ENCODE measurements around the gene GSTK1. TPM values are rescaled to one million over a fixed set of nuclear protein-coding genes. Genes with fewer than 3 reads are reported as not detected.
"Not testable (repeated sequence)": the region's sequence is repeated elsewhere in the genome, so short reads cannot be mapped to it uniquely, and the experiment has no call there.

GSTK1 gene
- polyA plus RNA-seq, 10 donors = 65.5 to 92.8 (median 81.4) TPM

- no peak for DNase-seq
These were observed 26.7 kb upstream of the GSTK1 start for GRCh38 chr7:143236408-143236990.

DNA sequence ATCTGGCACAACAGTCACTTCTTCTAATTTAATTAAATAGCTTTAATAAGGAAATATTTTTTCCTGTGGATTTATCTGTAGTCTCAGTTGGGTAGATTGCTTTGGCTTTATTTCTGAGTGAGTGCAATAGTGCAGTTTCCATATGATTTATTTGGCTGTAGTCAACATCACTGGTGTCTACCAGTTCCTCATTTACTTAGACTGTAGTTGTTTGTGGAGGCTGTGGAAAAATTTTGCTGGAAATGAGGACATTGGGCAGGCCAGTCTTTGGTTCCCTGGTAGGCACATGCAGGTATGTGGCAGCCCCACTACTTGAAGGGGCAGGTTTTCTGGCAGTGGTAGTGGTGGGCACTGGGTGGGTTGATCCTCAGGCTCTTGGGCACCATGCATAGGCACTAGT, 25.9 kb upstream of the GSTK1 start:
- DNase-seq = no peak

- DNase-seq = no peak
These were observed 24.8 kb upstream of the GSTK1 start for GRCh38 chr7:143238289-143238980.

DNA sequence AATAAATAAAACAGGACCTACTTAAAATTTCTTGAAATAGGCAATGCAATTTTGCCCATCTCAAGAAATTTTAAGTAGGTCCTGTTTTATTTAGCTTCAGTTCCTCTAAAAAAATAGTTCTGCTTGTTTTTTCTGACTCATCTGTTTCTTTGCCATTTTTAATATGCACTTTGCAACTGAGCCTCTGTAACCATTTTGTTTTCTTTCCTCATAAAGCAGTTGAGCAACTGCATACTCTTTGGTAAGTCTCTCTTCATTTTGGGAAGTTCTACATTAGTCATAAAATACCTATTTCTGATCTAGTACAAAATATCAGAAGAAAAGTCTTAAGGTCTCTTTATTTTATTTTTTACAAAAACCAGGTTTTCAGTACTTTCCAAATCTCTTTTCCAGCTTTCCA, 23.4 kb upstream of the GSTK1 start:
- DNase-seq = no peak

DNA sequence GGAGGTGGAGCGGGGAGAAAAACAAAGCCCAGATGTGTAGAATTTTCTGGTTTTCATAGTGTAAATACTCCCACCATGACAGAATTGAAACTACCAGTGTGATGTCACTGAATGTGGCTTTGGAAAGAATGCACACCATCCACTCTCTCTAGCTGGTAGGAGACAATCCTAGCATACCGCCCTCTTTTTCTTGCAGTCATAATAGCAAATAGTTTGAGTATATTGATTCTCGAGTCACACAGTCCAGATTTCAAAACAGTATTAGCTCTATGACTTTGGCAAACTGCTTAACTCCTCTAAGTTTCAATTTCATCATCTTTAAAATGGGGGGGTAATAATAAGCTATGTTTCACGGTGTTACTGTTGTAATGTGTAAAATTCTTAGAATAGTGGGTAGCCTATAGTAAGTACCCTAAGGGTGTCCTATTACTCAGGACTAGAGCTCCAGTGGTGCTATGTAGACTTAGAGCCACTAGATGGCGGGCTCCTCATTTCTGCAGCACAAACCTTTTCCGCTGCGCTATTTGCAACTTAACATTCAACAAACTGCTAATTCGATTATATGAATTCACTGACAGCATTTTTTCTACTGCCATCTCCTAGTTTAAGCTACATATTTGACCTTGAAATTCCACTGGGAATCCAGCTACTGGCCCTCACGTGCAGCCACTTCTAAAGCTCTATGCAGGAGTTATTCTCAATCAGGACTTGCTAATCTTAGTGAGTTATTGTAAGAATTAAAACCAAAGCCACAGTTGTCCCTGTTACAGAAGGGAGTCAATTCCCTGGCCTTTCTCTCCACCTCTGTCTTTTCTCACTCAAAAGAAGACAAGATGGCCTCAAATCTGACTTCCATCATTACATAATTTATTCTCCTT, 22.7 kb upstream of the GSTK1 start:
- peak; percentile 75 to 88 (median 82) for DNase-seq

DNA sequence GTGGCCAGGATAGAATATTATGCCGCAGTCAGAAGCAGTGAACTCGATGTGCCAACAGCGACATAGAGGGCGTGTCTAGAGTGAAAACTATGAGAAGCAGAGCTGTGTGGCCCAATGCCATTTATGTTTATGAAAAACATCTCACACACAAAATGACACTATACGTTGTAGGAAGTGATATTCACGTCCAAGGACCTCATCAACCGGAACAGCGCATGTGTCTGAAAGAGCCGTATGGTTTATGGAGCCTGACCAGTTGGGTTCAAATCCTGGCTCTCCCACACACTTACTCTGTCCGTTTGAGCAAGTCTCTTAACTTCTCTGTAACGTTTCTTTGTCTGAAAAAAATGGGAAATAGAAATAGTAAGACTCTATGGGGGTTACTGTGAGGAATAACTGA, 20.9 kb upstream of the GSTK1 start:
- no peak for DNase-seq

DNA sequence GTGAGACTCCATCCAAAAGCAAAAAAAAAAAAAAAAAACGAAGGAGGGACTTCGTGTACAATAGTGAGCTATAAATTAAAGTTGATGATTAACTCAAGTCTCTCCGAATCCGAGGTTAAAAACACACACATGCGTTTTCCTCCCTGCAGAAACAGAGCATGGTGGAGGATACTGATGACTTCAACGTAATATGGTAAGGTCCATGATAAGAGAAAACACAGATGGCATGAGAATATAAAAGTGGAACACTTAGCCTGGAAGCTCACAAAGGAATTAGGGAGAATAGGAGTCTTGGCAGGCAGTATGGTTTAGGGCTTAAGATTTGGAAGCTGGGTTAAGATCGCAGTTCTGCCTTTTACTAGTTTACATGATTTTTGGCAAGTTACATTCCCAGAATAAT, 20.1 kb upstream of the GSTK1 start:
- peak in 1 of 3 donors; percentile 26 for DNase-seq

DNA sequence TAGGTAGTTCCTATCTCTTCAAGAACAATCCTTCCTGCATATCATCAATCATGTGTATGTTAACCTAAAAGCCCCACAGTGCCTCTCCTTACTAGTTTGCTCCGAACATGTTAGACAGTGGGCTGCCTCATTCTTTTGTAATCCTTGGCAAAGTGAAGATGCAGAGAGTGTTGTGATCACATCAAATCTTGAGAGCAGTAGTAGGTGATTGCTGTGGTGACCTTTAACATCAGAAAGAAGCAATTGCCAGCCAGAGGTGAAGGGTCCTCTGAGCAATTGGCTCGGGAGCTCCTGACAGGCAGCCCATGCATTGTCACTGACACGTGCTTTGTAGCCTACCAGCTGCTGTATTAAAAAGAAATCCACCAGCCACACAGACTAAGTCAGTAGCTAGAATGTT, 19.6 kb upstream of the GSTK1 start:
- DNase-seq = peak in 1 of 3 donors; percentile 27

GRCh38 chr7:143244321-143244720, 18.9 kb upstream of the GSTK1 start:
- DNase-seq = no peak

DNA sequence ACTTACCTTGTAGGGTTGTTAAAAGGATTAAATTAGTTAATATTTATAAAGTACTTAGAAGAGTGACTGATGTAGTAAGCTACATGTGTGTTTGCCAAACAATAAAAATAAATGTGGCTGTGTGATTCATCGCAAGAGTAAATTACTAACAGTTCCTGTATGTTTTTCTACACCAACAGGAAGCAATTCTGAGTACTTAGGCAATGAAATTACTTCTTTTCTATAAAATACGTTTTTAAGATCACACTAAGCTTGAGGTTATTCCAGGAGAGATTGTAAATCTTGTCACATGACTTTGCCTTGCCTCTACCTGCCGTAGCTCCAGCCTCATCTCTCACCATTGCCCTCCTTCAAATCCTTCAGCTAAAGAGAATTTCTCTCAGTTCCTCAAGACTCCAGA, 18.1 kb upstream of the GSTK1 start:
- no peak for DNase-seq

GRCh38 chr7:143247372-143247771, 15.9 kb upstream of the GSTK1 start:
- DNase-seq = no peak

DNA sequence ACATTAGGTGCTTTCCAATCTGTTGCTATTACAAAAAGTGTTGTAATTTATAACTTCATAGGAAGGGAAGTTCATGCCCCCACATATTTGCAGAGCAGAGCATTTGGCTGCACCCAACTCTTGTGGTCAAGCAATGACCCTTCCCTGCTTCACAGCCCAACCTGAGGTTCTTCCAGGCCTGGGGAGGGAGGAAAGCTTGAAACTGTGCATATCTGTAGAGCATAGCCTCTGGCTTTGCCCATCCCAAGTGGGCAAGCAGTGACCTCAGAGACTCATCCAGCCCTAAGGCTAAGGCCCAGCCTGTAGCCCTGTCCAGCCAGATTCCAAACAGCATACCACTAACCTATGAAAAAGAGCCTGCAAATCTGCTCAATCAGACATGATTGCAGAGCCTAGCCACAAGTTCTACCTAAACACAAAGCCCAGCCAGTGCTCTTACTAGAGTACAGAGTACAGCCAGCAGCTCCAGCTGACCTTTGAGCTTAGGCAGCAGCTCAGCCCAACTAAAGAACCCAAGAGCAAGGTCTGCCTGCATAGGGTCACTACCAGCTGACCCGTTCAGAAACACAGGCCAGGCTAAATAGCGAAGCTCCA, 14.4 kb upstream of the GSTK1 start:
- DNase-seq = no peak

GRCh38 chr7:143250199-143250598, 13.0 kb upstream of the GSTK1 start:
- DNase-seq = no peak

DNA sequence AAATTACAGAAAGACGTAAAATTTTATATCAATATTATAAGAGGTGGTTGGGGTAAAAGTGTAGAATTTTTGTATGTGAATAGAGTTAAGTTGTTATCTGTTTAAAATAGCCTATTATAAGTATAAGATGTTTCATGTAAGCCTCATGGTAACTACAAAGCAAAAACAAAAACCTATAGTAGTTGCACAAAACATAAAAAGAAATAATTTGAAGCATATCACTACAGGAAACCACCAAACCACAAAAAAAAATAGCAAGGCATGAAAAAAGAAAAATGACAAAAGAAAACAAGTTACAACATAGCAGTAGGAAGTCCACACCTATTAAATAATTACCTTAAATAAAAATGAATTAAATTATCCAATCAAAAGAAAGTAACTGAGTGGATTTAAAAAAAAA, 12.4 kb upstream of the GSTK1 start:
- no peak for DNase-seq

DNA sequence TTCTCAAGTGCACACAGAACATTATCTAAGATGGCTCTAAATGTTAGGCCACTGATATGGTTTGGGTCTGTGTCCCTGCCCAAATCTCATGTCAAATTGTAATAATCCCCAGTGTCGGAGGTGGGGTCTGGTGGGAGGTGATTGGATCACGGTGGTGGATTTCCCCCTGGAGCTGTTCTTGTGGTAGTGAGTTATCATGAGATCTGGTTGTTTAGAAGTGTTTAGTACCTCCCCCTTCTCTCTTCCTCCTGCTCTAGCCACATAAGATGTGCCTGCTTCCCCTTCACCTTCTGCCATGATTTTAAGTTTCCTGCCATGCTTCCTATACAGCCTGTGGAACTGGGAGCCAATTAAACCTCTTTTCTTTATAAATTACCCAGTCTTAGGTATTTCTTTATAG, 11.2 kb upstream of the GSTK1 start:
- DNase-seq = no peak

GRCh38 chr7:143255564-143255963, 7.7 kb upstream of the GSTK1 start:
- DNase-seq = no peak

GRCh38 chr7:143256325-143256724, 6.9 kb upstream of the GSTK1 start:
- DNase-seq = no peak

- DNase-seq = no peak
These were observed 6.3 kb upstream of the GSTK1 start for GRCh38 chr7:143256932-143257331.

GRCh38 chr7:143257501-143257900, 5.7 kb upstream of the GSTK1 start:
- DNase-seq = no peak

DNA sequence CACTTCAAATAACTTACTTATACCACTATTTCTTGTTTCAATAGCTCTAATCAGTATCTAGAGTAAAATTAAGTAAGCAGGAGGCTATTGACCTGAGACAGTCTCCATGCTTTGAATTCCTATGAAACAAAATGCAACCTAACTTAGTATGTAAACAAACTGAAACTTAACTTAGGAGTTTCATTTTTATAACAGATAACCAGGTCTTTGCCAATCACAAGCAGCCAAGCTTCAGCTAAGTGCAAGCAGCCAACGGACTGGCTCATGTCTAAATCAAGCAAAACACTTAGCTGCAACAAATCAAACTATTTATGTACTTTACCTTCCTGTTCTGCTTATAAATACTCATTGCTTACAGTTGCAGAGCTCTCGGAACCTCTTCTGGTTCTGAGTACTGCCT, 4.4 kb upstream of the GSTK1 start:
- no peak for DNase-seq

DNA sequence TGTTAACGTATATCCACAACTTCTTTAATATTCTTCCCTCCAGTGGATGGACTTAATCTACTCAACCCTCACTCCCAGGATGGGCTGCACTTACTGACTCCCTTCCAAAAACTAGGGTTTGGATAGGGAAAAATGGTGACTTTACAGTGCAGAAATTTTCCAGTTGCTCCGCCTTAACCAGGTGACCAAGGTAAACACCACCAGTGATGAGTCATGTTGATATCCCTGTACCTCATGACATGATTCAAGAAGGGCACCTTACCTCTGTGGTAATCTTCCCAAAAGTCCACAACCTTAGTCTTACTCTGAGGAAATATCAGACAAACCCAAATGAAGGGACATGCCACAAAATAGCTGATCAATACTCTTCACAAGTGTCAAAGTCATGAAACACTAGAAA, 3.5 kb upstream of the GSTK1 start:
- no peak for DNase-seq

DNA sequence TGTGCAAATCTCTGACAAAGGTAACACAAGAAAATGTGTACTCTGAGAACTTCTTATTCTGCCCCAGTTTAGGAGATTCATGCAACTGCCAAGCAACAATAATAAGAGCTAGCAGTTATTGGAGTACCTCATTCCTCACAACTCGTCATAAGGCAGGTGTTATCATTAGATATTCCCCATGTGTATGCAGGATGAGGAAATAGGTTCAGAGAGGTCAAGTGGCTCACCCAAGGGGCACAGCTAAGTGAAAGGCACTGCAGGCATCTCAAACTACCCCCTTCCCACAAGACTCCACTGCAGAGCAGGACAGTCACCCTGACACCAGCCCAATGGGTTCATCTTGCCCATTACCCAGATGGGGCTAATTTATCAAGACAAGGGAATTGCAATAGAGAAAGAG, 1.3 kb upstream of the GSTK1 start:
- no peak for DNase-seq

GRCh38 chr7:143264196-143264568, 941 bp downstream of the GSTK1 start:
- not testable (repeated sequence) for DNase-seq

Data from muscle of back (tissue), 11 donors.